Medulla oblongata (tissue), 1 donor: ENCODE data around the gene RFTN1.

Experiments
- DNase-seq: peaks from one replicate; pipeline ENCODE4 v3.0.0-alpha.2; 2015; ENCODE audit errors: extremely low spot score

Gene RFTN1, protein sequence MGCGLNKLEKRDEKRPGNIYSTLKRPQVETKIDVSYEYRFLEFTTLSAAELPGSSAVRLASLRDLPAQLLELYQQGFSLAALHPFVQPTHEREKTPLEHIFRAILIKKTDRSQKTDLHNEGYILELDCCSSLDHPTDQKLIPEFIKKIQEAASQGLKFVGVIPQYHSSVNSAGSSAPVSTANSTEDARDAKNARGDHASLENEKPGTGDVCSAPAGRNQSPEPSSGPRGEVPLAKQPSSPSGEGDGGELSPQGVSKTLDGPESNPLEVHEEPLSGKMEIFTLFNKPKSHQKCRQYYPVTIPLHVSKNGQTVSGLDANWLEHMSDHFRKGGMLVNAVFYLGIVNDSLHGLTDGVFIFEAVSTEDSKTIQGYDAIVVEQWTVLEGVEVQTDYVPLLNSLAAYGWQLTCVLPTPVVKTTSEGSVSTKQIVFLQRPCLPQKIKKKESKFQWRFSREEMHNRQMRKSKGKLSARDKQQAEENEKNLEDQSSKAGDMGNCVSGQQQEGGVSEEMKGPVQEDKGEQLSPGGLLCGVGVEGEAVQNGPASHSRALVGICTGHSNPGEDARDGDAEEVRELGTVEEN

DNA sequence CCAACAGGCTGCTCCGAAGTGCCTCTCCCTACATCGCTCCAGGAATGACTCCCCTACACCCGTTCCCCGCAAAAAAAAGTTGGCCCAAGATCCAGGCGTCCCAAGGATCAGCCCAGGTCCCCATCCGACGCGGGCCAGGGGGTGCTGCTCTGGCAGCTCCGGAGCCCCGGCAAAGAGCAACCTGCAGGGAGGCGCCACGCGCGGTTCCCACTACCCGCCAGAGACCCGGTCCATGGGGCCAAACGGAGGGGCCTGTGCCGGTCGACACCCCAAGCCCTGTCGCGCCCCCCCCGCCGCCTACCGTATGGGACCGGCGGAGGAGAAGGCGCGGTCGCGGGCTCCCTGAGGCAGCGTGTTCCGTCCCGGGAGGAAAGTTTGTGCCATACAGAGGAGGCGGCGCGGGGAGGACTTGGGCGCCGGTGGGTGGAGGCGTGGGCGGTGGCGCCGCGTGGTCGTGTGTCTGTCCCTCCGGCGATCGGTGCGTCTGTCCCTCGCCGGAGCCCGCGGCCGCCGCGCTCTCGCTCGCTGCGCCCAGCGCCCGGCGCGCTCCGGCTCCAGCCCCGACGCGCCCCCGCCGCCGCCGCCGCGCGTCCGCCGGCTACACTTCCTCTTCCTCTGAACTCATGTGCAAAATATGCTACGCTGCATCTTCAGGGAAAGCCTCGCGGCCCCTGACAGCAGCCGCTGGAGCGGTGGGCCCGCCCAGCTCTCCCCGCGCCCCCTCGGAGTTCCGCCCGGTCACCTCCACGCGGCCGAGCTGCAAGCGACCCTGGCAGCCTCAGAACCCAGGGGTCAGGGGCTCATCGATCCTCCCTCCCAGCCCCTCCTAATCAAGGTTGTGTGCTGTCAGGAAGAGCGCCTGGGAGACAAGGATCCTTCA is at the start of gene RFTN1:
RFTN1 (minus strand) TSS at position 559 of the 880 bp plus-strand sequence. CDS start 19,830 bp downstream, outside the sequence.
- DNase-seq, result peak; percentile 21

DNA sequence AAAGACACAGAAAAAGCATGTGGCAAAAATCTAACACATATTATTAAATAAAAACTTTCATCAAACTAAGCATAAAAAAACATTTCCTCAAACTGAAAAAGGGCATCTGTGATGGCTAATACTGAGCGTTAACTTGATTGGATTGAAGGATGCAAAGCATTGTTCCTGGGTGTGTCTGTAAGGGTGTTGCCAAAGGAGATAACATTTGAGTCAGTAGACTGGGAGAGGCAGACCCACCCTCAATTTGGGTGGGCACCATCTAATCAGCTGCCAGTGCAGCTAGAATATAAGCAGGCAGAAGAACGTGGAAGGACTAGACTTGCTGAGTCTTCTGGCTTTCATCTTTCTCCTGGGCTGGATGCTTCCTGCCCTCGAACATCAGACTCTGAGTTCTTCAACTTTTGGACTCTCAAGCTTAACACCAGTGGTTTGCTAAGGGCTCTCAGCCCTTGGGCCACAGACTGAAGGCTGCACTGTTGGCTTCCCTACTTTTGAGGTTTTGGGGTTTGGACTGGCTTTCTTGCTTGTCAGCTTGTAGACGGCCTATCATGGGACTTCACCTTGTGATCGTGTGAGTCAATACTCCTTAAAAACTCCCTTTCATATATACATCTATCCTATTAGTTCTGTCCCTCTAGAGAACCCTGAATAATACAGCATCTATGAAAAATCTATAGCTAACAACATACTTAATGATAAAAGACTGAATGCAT is 46.3 kb upstream of the RFTN1 start:
- DNase-seq, result no peak

DNA sequence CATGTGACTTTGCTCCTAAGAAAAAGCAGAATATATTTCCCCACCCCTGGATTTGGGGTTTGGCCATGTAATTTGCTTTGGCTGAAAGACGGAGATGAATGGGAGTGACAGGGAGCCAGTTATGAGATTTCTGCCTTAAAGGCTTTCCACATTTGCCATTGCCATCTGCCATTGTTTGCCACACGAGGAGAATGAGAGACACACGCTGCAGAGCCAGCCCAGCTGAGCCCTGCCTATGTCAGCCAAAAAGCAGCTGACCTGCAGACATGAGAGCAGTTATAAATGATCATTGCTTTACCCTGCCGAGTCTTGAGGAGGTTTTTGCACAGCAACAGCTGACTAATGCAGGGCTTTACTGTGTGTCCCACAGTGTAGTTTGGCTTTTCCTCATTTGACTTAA is 40.6 kb upstream of the RFTN1 start:
- DNase-seq, result no peak

DNA sequence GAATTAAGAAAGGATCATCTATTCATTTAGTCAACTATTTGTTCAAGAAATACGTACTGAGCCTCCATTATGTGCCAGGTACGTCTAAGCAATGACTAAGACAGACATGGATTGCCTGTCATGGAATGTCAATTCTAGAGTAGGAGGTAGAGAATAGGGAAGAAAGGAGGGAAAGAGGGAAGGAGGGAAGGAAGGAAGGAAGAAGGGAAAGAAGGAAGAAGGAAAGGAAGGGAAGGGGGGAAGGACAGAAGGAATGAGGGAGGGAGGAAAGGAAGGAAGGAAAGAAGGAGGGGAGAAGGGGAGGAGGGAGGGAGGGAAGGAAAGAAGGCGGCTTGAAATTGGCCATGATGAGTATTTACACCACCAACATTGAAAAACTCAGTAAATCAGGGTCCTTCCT is 39.3 kb upstream of the RFTN1 start:
- no peak for DNase-seq

DNA sequence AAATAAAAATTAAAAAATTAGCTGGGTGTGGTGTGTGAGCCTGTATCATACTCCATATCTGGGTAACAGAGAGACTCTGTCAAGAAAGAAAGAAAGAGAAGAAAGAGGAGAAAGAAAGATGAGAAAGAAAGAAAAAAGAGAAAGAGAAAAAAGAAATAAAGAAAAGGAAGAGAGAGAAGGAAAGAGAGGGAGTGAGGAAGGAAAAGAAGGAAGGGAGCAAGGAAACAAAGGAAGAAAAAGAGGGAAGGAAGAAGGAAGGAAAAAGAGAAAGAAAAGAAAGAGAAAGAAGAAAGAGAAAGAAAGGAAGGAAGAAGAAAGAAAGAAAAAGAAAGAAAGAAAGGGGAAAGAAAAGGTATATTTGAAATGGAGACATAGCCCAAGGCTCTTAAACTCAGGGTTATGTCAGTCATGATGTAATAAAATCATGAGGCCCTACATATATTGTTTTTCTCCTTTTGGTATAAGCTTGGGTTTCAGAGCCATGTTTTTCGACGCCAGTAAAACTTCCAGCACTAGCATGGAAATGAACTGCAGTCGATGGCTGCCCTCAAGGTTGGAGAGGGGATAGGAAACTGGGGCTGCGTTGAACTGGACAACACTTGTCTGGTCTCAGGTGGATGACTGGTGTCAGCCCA is 38.0 kb upstream of the RFTN1 start:
- no peak for DNase-seq

DNA sequence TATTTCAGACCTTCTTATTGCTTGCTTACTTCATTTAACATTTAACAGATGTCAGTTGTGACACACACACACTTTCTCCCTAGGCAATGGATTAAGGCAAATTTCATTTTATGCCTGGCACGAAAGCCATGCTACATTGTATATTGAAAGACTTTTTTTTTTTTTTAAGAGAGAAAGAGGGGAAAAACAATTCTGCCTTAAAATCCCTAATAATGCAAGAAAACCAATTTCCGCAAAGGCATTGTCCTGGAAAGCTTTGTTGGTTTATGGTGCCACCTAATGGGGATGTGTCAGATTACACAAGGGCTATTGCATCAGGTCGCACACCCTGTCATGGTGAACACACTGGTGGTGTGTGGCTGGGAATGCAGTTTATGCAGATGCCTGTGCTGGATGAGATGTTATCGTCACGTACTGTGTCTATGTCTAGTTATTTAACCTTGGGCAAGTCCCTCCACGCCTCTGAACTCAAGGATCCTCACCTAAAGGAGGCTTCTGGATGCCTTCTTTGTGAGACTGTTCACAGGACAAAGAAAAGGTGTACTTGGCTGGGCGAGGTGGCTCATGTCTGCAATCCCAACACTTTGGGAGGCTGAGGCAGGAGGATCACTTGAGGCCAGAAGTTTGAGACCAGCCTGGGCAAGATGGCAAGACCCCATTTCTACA is 37.3 kb upstream of the RFTN1 start:
- peak; percentile 93 for DNase-seq

DNA sequence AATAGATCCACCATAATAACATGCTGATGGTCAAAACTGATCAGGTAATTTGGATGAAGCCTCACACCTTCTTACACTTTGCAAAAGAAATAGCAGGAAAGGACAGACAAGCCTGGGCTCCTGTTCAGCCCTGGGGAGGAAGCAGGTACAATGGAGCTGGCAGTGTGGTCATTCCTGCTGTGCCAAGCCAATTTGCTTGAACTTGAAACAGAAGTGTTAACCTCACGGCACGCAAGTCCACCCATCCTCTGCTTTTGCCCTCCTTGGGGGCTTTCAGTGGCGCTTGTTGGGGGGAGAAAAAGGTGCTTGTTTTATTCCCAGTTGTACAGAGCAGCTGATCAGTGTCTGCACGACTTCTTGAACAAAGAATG is 36.8 kb upstream of the RFTN1 start:
- no peak for DNase-seq

DNA sequence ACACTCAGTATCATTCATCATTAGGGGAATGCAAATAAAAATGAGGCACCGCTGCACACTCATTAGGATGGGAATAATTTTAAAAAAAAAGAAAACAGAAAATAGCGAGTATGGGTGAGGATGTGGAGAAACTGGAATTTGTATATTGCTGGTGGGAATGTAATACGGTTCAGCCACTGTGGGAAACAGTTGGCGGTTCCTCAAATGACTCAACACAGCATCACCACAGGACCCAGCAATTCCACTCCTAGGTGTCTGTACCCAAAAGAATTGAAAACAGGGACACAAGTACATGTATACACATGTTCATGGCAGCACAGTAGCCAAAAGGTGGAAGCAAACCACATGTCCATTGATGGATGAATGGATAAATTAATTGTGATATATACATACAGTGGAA is 35.2 kb upstream of the RFTN1 start:
- no peak for DNase-seq

DNA sequence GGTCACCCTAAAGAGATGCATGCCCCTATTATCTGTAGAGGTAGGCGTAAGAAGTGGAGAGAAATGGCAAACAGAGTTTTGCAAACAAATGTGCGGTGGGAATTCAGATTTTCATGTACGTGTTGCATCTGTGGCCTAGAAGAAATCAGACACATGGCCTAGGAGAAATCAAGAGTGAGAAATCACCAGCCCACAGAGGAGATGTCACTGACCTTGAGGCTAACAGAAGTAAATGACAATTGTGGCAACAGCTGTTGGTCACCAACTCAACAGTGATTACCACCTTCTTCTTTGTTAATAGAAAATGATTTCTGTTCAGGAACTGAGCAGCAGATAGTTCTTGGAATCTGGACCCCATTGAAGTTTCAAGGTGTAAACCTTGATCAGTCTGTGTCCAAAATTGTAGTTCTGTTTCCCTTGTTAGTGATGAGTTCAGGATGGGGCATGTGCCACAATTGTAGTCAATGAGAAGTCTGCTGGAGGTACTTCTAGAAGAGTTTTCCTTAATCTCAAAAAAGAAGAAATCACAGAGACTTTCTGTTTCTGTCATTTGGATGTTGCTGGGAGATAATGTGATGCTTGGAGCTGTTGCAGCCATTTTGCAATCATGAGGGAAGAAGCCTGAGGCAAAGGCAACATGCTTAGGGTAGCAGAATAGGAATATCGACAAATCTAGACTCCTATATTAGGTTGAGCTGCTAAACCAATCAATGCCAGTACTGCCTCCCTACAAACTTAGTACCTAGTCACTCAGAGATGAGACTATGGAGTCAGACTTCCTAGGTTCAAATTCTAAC is 34.3 kb upstream of the RFTN1 start:
- no peak for DNase-seq

DNA sequence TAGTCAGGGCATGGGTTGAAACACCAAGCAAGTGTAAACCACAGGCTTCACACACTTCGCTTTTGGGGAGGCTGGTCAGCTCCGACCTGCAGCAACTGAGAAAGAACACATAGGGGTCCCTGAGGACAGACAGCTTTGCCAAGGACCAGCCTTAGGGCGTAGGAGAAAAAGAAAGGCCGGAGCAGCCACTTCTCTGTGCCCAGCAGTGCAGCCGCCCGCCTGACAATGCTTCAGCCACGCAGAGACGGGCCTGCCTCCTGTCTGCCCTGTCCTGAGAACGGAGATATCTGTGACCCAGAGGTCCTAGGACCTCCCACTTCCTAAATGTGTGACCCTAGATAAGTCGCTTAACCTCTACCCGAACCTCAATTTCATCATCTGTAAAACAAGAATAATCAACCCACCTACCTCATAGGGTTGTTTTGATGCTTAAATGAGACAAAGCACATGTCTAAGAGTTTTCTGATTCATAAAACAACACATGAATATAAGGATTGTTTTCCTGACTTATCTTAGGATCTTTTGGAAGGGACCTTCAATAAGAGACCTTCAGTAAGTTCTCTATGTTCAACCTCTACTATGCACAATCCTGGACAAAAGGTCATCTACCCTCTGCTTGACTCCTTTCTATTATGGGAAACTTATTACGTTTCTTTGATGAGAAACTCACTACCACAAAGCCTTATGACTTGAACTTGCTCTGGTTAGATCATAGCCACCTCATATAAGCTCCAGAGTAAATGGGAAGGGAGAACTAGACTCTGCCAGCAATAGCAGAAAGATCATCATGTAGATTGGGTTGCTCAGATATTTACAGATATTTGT is 32.9 kb upstream of the RFTN1 start:
- DNase-seq, result no peak

DNA sequence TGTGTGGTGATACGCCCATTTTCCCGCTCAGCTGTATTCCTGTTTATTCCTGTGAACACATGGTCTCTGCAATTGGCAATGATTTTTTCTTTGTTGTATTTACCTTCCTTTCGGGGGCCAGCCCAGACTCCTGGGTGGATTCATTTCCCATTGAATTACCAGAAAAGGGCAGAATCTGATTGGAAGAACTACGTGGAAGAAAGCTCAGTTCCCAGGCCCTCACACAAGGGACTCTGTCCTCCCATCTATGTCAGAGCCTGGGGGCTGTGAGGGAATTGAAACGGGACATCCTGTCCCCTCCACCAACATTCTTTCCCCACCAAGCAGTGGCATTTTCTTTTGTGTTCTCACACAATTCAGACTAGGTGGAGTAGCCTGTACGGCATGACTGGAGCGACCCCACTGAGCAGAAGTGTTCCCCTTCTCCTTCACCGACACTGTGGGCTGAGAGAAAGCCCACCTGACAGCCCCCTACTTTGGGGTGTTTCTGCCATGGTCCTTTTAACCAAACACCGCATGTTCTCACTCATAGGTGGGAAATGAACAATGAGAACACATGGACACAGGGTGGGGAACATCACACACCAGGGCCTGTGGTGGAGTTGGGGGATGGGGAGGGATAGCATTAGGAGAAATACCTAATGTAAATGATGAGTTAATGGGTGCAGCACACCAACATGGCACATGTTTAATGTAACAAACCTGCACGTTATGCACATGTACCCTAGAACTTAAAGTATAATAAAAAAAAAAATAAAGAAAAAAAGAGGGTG is 32.1 kb upstream of the RFTN1 start:
- DNase-seq, result no peak

DNA sequence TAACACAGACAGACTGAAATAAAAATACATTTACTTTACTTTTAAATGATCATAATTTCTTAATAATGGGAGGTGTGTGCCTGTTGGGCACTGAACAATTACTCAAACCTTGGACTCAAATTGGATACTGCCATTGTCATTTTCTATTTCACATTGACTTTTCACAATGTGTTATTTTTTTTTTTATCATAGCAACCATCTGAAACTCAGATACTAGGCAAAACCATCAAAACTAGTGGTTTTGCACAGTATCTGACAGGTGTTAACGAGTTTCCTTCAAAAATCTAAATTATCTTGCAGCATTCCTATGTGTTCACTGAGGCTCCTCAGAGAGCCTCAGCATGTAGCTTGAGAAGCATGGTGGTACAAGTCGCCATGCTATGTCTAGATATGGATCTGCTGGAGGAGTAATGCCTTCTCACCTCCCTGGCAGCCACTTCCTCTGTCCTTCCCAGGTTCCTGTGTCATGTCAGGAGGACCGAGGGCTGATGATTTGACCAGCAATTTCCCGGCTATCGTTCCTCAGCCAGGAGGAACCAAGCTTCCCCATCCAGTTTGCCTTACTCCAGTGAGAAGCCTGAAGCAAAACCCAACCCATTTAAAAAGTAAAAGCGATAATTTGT is 29.9 kb upstream of the RFTN1 start:
- DNase-seq, result no peak

DNA sequence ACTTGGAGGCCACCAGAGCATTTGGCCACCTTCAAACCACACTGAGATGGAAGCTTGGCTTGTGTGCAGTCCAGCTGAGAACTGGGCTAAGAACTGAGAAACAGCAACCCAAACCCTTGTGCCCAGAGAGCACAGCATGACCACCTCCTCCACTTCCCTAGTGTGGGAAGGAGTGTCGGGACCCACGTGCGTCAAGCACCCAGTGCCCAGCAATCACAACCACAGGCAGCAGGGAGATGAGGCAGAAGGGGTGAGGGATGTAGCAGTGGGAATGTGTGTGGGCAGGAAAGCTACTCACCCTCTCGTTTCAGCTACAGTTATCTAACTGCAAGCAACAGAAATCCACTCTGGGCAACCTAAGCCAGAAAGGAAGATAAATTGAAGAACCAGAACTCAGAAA is 25.0 kb upstream of the RFTN1 start:
- no peak for DNase-seq

DNA sequence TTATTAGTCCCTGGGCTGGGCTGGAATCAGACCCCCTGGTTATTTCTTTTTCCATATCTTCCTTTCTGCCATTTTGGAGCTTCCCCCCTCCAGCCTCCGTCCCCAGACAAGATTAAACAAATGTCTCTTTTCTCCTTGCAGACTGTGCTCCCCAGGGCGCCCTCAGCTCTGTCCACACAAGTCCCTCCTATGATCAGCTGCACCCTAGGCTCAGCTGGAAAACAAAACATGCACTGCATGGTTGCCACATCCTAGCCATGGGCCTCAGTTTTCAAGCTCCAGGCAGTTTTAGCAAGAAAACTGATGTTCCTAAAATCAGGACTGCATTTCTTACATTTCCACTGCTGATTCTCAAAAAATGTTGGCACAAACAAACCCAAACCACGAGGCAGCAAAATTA is 23.5 kb upstream of the RFTN1 start:
- DNase-seq, result no peak

DNA sequence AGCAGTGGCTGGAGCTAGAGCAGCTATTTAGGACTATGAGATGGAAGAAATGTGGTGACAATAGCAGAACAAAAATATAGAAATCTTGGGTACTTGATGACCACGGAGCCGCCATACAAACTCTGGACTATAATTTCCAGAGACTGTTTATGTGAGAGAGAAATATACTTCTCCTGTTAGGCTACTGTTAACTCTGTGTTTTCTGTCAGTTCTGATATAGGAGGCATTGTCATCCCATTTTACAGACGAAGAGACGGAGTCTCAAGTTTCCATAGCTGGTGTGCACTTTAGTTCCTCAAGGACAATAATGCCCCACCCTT is 22.8 kb upstream of the RFTN1 start:
- DNase-seq, result no peak

DNA sequence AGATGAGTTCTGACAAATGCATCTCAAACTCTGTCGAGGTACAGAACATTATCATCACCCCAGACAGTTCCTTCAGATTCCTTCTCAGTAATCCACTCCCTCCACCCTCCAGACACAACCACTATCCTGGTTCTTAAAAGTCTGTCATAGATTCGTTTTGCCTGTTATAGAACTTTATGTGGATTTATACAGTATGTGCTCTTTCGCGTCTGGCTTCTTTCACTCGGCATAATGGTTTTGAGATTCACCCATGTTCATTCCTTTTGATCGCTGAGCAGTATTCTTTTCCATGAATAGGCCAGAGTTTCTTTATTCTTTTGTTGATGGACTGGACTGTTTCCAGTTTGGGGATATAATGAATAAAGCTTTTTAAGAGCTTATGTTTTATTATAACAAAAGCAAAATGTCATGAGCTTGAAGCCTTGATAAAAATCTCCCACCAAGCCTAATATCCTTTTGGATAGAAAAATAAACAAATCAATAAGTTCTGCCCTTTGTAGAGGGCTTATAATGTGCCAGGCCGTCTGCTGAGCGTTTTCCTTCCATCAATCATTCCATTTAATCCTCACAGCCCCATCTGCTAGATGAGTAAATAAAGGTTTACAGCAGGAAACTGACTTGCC is 21.3 kb upstream of the RFTN1 start:
- DNase-seq, result no peak

DNA sequence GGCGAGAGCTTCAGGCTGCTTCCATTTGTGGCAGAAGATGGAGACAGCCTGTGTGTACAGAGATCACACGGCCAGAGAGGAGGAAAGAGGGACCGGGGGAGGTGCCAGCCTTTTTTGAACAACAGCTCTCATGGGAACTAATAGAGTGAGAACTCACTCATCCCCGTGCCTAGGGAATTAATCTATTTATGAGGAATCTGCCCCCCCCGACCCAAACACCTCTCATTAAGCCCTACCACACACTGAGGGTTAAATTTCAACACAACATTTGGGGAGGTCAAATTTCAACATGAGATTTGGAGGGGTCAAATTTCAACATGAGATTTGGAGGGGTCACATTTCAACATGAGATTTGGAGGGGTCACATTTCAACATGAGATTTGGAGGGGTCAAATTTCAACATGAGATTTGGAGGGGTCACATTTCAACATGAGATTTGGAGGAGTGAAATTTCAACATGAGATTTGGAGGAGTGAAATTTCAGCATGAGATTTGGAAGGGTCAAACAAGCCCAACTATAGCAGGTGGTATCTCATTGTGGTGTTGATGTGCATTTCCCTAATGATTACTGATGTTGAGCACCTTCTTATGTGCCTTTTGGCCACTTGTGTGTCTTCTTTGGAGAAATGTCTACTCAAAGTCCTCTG is 20.6 kb upstream of the RFTN1 start:
- no peak for DNase-seq
